Mammary epithelial cell (primary cell): ENCODE data around the gene FTSJ1.

Experiments
- EZH2 ChIP-seq: IDR thresholded peaks from 2 replicates; pipeline ENCODE4 v1.6.1; 2012; ENCODE audit warnings: low read length, inconsistent platforms, borderline replicate concordance
- TF ChIP-seq, protein P1 (sequence below), 2 donors: IDR thresholded peaks in 1 of 2; conservative IDR thresholded peaks in 1 of 2; 2 replicates each; pipeline ENCODE4 v1.5.1; 2011 to 2012; ENCODE audit warnings: inconsistent platforms in 2 of 2, low read length in 2 of 2, mild to moderate bottlenecking in 2 of 2, control low read depth in 1 of 2, low read depth in 1 of 2; ENCODE audit not compliant: insufficient read depth in 1 of 2; ENCODE audit errors: extremely low read depth in 1 of 2

- TF ChIP-seq, protein P1, sequence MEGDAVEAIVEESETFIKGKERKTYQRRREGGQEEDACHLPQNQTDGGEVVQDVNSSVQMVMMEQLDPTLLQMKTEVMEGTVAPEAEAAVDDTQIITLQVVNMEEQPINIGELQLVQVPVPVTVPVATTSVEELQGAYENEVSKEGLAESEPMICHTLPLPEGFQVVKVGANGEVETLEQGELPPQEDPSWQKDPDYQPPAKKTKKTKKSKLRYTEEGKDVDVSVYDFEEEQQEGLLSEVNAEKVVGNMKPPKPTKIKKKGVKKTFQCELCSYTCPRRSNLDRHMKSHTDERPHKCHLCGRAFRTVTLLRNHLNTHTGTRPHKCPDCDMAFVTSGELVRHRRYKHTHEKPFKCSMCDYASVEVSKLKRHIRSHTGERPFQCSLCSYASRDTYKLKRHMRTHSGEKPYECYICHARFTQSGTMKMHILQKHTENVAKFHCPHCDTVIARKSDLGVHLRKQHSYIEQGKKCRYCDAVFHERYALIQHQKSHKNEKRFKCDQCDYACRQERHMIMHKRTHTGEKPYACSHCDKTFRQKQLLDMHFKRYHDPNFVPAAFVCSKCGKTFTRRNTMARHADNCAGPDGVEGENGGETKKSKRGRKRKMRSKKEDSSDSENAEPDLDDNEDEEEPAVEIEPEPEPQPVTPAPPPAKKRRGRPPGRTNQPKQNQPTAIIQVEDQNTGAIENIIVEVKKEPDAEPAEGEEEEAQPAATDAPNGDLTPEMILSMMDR (conservative IDR thresholded peaks at IDR 0.05 in 1 of 2, IDR thresholded peaks at IDR 0.05 in 1 of 2; ENCODE audit: extremely low read depth in 1 of 2, insufficient read depth in 1 of 2, low read depth in 1 of 2, low read length in 2 of 2), result peak in 1 of 2 donors; percentile 39
- TF ChIP-seq EZH2, result no peak
Measured at GRCh38 chrX:48474127-48474526, 1.9 kb upstream of the FTSJ1 start.
